T-helper 17 cell (primary cell): ENCODE data around the gene CLMP. TPM values are rescaled to one million over a fixed set of nuclear protein-coding genes. Genes with fewer than 3 reads are reported as not detected.

Source experiments
- total RNA-seq, 4 donors: library from RNA in 2 of 4; stranded (reverse) in 2 of 4; gene quantifications; one replicate each; pipeline ENCODE4 v1.2.3 and lab custom pipeline; 2022 to 2026

The CLMP gene
- total RNA-seq, 2 donors from 2014 or later: 0.26 to 0.67 TPM

Other genes starting within 250 kb of the CLMP start
- gene BSX, start 213.4 kb downstream of the CLMP start, total RNA-seq: not detected
- gene HSPA8, start 133.1 kb downstream of the CLMP start, total RNA-seq: 1,000 to 10,000 TPM; 1,034 to 1,253 TPM
- gene GRAMD1B, start 235.0 kb upstream of the CLMP start, total RNA-seq: 10 to 100 TPM; 25.1 to 33.1 TPM